Adipose tissue (tissue), 3 donors: ENCODE measurements around the gene MUC2. TPM values are rescaled to one million over a fixed set of nuclear protein-coding genes. Genes with fewer than 3 reads are reported as not detected.

Experiments
- H3K27ac ChIP-seq: one replicate; pipeline ENCODE4 v1.5.1; 2013; ENCODE audit warnings: low read depth, low read length
- WGBS, 3 donors: extraction: QIAGEN DNeasy Blood & Tissue Kit; methylation state at CpG; one replicate each; pipeline ENCODE4 v1.1.7; 2013; 5-methylcytosine and 5-hydroxymethylcytosine counted together
- polyA plus RNA-seq, 3 donors: library from polyadenylated mRNA; stranded (reverse); fragments of 200-250 nt; gene quantifications; one replicate each; pipeline ENCODE4 v1.2.3, GENCODE V29; 2013
- donor health status: healthy with polysubstance abuse.
- donor health status: Bipolar disorder and iron deficiency.
- donor health status: healthy.

MUC2 gene
- polyA plus RNA-seq, 3 donors, result 0.01 to 0.31 TPM; not detected in 1

GRCh38 chr11:1035577-1036283 lies 38.9 kb upstream of the MUC2 start:
- WGBS, 3 donors, result 75 to 80% (median 80%) methylated on average over 20 to 27 of the region's 29 CpGs
- no peak overlapping the region for H3K27ac ChIP-seq

GRCh38 chr11:1036303-1036923 lies 38.3 kb upstream of the MUC2 start, which contains the start of gene MUC6:
Gene MUC6, minus strand, starts transcription at chr11:1036718. Its CDS starts 63 bp downstream, at chr11:1036655.
- WGBS, 3 donors, result 63 to 72% (median 67%) methylated on average over 42 of the region's 42 CpGs
- H3K27ac ChIP-seq, result no peak within 1 kb of the TSS

GRCh38 chr11:1036931-1037330 lies 37.7 kb upstream of the MUC2 start:
- H3K27ac ChIP-seq, result no peak overlapping the region
- WGBS, 3 donors, result 63 to 75% (median 64%) methylated on average over 12 to 13 of the region's 13 CpGs

- 79 to 90% (median 80%) methylated on average over 21 to 26 of the region's 26 CpGs for WGBS, 3 donors
Measured at GRCh38 chr11:1037506-1038055, 37.1 kb upstream of the MUC2 start.

GRCh38 chr11:1038361-1038760 lies 36.3 kb upstream of the MUC2 start:
- H3K27ac ChIP-seq, result no peak overlapping the region
- 80 to 87% (median 84%) methylated on average over 10 of the region's 10 CpGs for WGBS, 3 donors

More at GRCh38 chr11:1037506-1038055, 37.1 kb upstream of the MUC2 start:
- H3K27ac ChIP-seq, result no peak overlapping the region

- no peak overlapping the region for H3K27ac ChIP-seq
- 88 to 96% (median 93%) methylated on average over 12 of the region's 12 CpGs for WGBS, 3 donors
Measured at GRCh38 chr11:1038921-1039320, 35.8 kb upstream of the MUC2 start.

- H3K27ac ChIP-seq, result no peak overlapping the region
- 70 to 77% (median 75%) methylated on average over 27 to 32 of the region's 32 CpGs for WGBS, 3 donors
Measured at GRCh38 chr11:1039481-1040427, 34.9 kb upstream of the MUC2 start.

- H3K27ac ChIP-seq, result no peak overlapping the region
- WGBS, 3 donors, result 63 to 76% (median 74%) methylated on average over 14 to 16 of the region's 16 CpGs
Measured at GRCh38 chr11:1040428-1041148, 34.1 kb upstream of the MUC2 start.

GRCh38 chr11:1041149-1041467 lies 33.6 kb upstream of the MUC2 start:
- WGBS, 3 donors, result 71 to 91% (median 84%) methylated on average over 8 of the region's 8 CpGs
- no peak overlapping the region for H3K27ac ChIP-seq

- no peak overlapping the region for H3K27ac ChIP-seq
- 33 to 79% (median 78%) methylated on average over 7 to 9 of the region's 9 CpGs for WGBS, 3 donors
Measured at GRCh38 chr11:1041471-1041870, 33.2 kb upstream of the MUC2 start.

- WGBS, 3 donors, result 20 to 64% (median 61%) methylated on average over 18 of the region's 18 CpGs
- no peak overlapping the region for H3K27ac ChIP-seq
Measured at GRCh38 chr11:1041936-1042608, 32.6 kb upstream of the MUC2 start.

GRCh38 chr11:1042626-1043562 lies 31.8 kb upstream of the MUC2 start:
- no peak overlapping the region for H3K27ac ChIP-seq
- WGBS, 3 donors, result 87 to 90% (median 90%) methylated on average over 25 to 26 of the region's 26 CpGs

GRCh38 chr11:1043563-1044096 lies 31.0 kb upstream of the MUC2 start:
- H3K27ac ChIP-seq, result no peak overlapping the region
- WGBS, 3 donors, result 88 to 91% (median 90%) methylated on average over 20 of the region's 20 CpGs

GRCh38 chr11:1044160-1044559 lies 30.5 kb upstream of the MUC2 start:
- 59 to 88% (median 73%) methylated on average over 4 to 6 of the region's 6 CpGs for WGBS, 3 donors
- no peak overlapping the region for H3K27ac ChIP-seq

- H3K27ac ChIP-seq, result no peak overlapping the region
- 50 to 74% (median 52%) methylated on average over 22 of the region's 22 CpGs for WGBS, 3 donors
Measured at GRCh38 chr11:1047595-1048156, 27.0 kb upstream of the MUC2 start.
